ENCODE measurements around the gene PCARE. TPM values are rescaled to one million over a fixed set of nuclear protein-coding genes. Genes with fewer than 3 reads are reported as not detected.

Gene PCARE
- total and polyA plus RNA-seq, 2 experiments from 2014 or later = 2.2 TPM; not detected in 1

DNA sequence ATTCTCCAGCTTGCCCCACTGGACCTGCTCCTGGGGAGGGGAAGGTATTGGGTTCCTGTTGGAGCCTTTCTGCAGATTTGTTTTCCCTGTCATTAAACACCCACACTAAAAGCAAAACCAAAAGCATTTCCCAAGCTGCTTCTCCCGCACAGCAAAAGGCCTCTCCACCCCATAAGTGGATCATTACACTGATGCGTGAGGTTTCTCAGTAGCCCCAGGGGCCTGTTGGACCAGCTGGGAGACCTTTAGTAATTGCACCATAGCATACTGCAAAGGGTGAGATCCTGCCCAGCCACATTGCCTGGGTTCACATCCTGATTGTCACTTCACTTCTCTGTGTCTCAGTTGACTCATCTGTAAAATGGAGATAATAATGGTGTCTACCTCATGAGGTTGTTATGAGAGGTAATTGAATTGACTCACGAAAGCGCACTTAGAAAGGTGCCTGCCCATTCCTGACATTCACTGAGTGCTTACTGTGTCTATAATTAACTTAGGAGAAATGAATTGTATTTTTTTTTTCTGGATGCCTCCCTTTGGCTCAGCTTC is 49.4 kb downstream of the PCARE start:
- no peaks in the 10 kb centered on the region for H3K9me2 ChIP-seq (replicated peaks; ENCODE audit: insufficient read depth)
- WGBS (ENCODE audit: low lambda C conversion rate, missing lambda C conversion rate) = 75% methylated on average over 4 of the region's 4 CpGs
- no peaks in the 10 kb centered on the region for H3K79me2 ChIP-seq
- no peaks in the 10 kb centered on the region for H3K27me3 ChIP-seq
- no peaks in the 10 kb centered on the region for H3K36me3 ChIP-seq (replicated peaks; ENCODE audit: insufficient read depth, low read depth)
- H3K27ac ChIP-seq = no peak overlapping the region
- H3K4me1 ChIP-seq (ENCODE audit: insufficient read depth) = no peaks in the 10 kb centered on the region
- no peak overlapping the region for H3K4me2 ChIP-seq
- H3K4me3 ChIP-seq = no peak overlapping the region
- no peak for TF ChIP-seq EZH2phosphoT487 (IDR thresholded peaks at IDR 0.05; ENCODE audit: low read depth, severe bottlenecking, unreplicated experiment)
- no peak for TF ChIP-seq EZH2 (IDR thresholded peaks at IDR 0.05; ENCODE audit: borderline replicate concordance)
- TF ChIP-seq, protein P1, sequence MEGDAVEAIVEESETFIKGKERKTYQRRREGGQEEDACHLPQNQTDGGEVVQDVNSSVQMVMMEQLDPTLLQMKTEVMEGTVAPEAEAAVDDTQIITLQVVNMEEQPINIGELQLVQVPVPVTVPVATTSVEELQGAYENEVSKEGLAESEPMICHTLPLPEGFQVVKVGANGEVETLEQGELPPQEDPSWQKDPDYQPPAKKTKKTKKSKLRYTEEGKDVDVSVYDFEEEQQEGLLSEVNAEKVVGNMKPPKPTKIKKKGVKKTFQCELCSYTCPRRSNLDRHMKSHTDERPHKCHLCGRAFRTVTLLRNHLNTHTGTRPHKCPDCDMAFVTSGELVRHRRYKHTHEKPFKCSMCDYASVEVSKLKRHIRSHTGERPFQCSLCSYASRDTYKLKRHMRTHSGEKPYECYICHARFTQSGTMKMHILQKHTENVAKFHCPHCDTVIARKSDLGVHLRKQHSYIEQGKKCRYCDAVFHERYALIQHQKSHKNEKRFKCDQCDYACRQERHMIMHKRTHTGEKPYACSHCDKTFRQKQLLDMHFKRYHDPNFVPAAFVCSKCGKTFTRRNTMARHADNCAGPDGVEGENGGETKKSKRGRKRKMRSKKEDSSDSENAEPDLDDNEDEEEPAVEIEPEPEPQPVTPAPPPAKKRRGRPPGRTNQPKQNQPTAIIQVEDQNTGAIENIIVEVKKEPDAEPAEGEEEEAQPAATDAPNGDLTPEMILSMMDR (IDR thresholded peaks at IDR 0.05; ENCODE audit: poor library complexity) = no peak
- no peaks in the 10 kb centered on the region for H3K9me3 ChIP-seq (ENCODE audit: low read depth)
- H4K20me1 ChIP-seq (ENCODE audit: insufficient read depth, poor library complexity, severe bottlenecking) = no peaks in the 10 kb centered on the region
- H2AFZ ChIP-seq = no peak overlapping the region
- no peak for DNase-seq (ENCODE audit: low spot score)

DNA sequence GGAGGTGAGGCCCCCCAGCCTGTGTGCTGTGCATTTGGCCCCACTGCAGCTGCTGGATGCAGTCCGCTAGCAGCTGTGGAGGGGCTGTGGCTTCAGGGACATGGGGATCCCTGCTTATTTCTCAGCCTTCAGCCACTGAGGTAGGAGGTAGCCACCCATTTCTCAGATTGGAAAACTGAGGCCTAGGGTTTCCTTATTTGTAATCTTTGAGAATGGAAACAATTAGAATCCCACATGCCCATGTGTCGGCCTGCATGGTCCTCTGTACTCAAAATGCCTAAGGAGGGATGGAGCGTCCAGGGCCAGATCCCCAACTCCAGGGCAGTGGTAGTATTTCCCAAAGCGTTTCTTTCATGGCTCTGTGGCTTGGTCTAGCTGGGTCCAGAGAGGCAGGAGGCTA is 51.1 kb downstream of the PCARE start:
- no peak overlapping the region for H2AFZ ChIP-seq
- H3K27ac ChIP-seq = no peak overlapping the region
- DNase-seq (ENCODE audit: low spot score) = no peak
- no peaks in the 10 kb centered on the region for H3K36me3 ChIP-seq (replicated peaks; ENCODE audit: insufficient read depth, low read depth)
- H3K9me2 ChIP-seq (replicated peaks; ENCODE audit: insufficient read depth) = no peaks in the 10 kb centered on the region
- no peaks in the 10 kb centered on the region for H3K27me3 ChIP-seq
- H3K9me3 ChIP-seq (ENCODE audit: low read depth) = no peaks in the 10 kb centered on the region
- no peak overlapping the region for H3K4me3 ChIP-seq
- no peaks in the 10 kb centered on the region for H4K20me1 ChIP-seq (ENCODE audit: insufficient read depth, poor library complexity, severe bottlenecking)
- no peak overlapping the region for H3K4me2 ChIP-seq
- H3K4me1 ChIP-seq (ENCODE audit: insufficient read depth) = no peaks in the 10 kb centered on the region
- WGBS (ENCODE audit: low lambda C conversion rate, missing lambda C conversion rate) = 94% methylated on average over 4 of the region's 4 CpGs
- no peak for TF ChIP-seq EZH2 (IDR thresholded peaks at IDR 0.05; ENCODE audit: borderline replicate concordance)
- no peak for TF ChIP-seq EZH2phosphoT487 (IDR thresholded peaks at IDR 0.05; ENCODE audit: low read depth, severe bottlenecking, unreplicated experiment)
- TF ChIP-seq, protein P1 (IDR thresholded peaks at IDR 0.05; ENCODE audit: poor library complexity) = no peak
- H3K79me2 ChIP-seq = no peaks in the 10 kb centered on the region

DNA sequence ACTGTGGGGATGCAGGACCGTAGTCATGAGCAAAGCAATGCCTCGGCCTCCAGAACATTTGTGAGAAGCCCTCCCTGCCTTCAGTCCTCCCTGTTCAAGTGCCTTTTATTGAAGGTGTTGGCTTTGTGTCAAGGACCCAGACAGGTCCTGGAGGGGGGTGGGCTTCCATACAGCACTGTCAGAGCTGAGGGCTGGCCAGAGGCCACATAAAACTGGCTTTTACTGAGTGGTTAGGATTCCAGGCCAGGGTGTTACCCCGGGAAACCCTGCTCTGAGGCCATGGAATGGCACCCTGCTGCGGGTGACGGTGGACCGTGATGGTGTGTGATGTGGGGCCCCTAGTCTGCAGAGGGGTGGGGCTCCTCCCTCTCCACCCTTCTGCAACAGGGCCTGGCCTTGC is 51.6 kb downstream of the PCARE start:
- no peaks in the 10 kb centered on the region for H4K20me1 ChIP-seq (ENCODE audit: insufficient read depth, poor library complexity, severe bottlenecking)

More for the DNA sequence above, 51.6 kb downstream of the PCARE start:
- no peak overlapping the region for H2AFZ ChIP-seq
- no peak overlapping the region for H3K4me2 ChIP-seq
- 74% methylated on average over 6 of the region's 6 CpGs for WGBS (ENCODE audit: low lambda C conversion rate, missing lambda C conversion rate)
- H3K9me2 ChIP-seq (replicated peaks; ENCODE audit: insufficient read depth) = no peaks in the 10 kb centered on the region
- DNase-seq (ENCODE audit: low spot score) = no peak
- TF ChIP-seq EZH2phosphoT487 (IDR thresholded peaks at IDR 0.05; ENCODE audit: low read depth, severe bottlenecking, unreplicated experiment) (no peak), EZH2 (IDR thresholded peaks at IDR 0.05; ENCODE audit: borderline replicate concordance) (no peak)
- TF ChIP-seq, protein P1 (IDR thresholded peaks at IDR 0.05; ENCODE audit: poor library complexity) = no peak
- no peaks in the 10 kb centered on the region for H3K4me1 ChIP-seq (ENCODE audit: insufficient read depth)
- no peaks in the 10 kb centered on the region for H3K27me3 ChIP-seq
- no peak overlapping the region for H3K27ac ChIP-seq
- H3K4me3 ChIP-seq = no peak overlapping the region
- no peaks in the 10 kb centered on the region for H3K36me3 ChIP-seq (replicated peaks; ENCODE audit: insufficient read depth, low read depth)
- no peaks in the 10 kb centered on the region for H3K79me2 ChIP-seq
- no peaks in the 10 kb centered on the region for H3K9me3 ChIP-seq (ENCODE audit: low read depth)
